ENCODE measurements around the gene FBXW7.

FBXW7 gene

GRCh38 chr4:152390216-152390615, 145.7 kb downstream of the FBXW7 start:
- H3K4me3 ChIP-seq (ENCODE audit: low read depth, low read length): no peak overlapping the region
- in situ Hi-C loops (cut with HindIII; ENCODE audit: low sequenced_read_pairs): no loop called here
- no peak for TF ChIP-seq CTCF (IDR thresholded peaks at IDR 0.05; ENCODE audit: low read depth, low read length)
- no peak for DNase-seq (ENCODE audit: low read depth, low spot score)

GRCh38 chr4:152389359-152389758, 146.5 kb downstream of the FBXW7 start:
- in situ Hi-C loops (cut with HindIII; ENCODE audit: low sequenced_read_pairs): no loop called here
- no peak for DNase-seq (ENCODE audit: low read depth, low spot score)

GRCh38 chr4:152385551-152385950, 150.3 kb downstream of the FBXW7 start:
- DNase-seq (ENCODE audit: low read depth, low spot score): peak; percentile 26
- in situ Hi-C loops (cut with HindIII; ENCODE audit: low sequenced_read_pairs): no loop called here
- peak; percentile 72 for TF ChIP-seq CTCF (IDR thresholded peaks at IDR 0.05; ENCODE audit: low read depth, low read length)
- no peak overlapping the region for H3K4me3 ChIP-seq (ENCODE audit: low read depth, low read length)

More at GRCh38 chr4:152389359-152389758, 146.5 kb downstream of the FBXW7 start:
- no peak overlapping the region for H3K4me3 ChIP-seq (ENCODE audit: low read depth, low read length)
- no peak for TF ChIP-seq CTCF (IDR thresholded peaks at IDR 0.05; ENCODE audit: low read depth, low read length)

GRCh38 chr4:152382057-152382785, 153.7 kb downstream of the FBXW7 start:
- H3K4me3 ChIP-seq (ENCODE audit: low read depth, low read length): no peak overlapping the region
- in situ Hi-C loops (cut with HindIII; ENCODE audit: low sequenced_read_pairs): no loop called here
- no peak for TF ChIP-seq CTCF (IDR thresholded peaks at IDR 0.05; ENCODE audit: low read depth, low read length)
- peak; percentile 14 for DNase-seq (ENCODE audit: low read depth, low spot score)

- in situ Hi-C loops (cut with HindIII; ENCODE audit: low sequenced_read_pairs): no loop called here
- no peak for TF ChIP-seq CTCF (IDR thresholded peaks at IDR 0.05; ENCODE audit: low read depth, low read length)
- no peak for DNase-seq (ENCODE audit: low read depth, low spot score)
- no peak overlapping the region for H3K4me3 ChIP-seq (ENCODE audit: low read depth, low read length)
Observed at GRCh38 chr4:152380919-152381318, 155.0 kb downstream of the FBXW7 start.

GRCh38 chr4:152380185-152380584, 155.7 kb downstream of the FBXW7 start:
- no peak overlapping the region for H3K4me3 ChIP-seq (ENCODE audit: low read depth, low read length)
- no peak for DNase-seq (ENCODE audit: low read depth, low spot score)
- no peak for TF ChIP-seq CTCF (IDR thresholded peaks at IDR 0.05; ENCODE audit: low read depth, low read length)
- in situ Hi-C loops (cut with HindIII; ENCODE audit: low sequenced_read_pairs): no loop called here

Data from astrocyte of the spinal cord (primary cell).